Measurements from ENCODE around the gene HSPB7. TPM values are rescaled to one million over a fixed set of nuclear protein-coding genes. Genes with fewer than 3 reads are reported as not detected.

Gene HSPB7
- total RNA-seq, 1 experiment from 2014 or later = not detected

GRCh38 chr1:16048573-16049189, 30.8 kb upstream of the HSPB7 start:
- Histone ChIP-seq H3K23ac (ENCODE audit: insufficient read length, low read depth, low read length) (no peak overlapping the region), H3K14ac (ENCODE audit: insufficient read depth, low read length) (no peak overlapping the region), H3K27ac (ENCODE audit: insufficient read length, low read depth, low read length) (no peak overlapping the region), H3K56ac (ENCODE audit: insufficient read length, low read depth, low read length) (no peak overlapping the region), H3K9ac (ENCODE audit: extremely low read depth, insufficient read length, low read length) (no peak overlapping the region), H3K4me2 (ENCODE audit: insufficient read depth, insufficient read length, low read length) (peak overlapping the region; percentile 64), H2BK15ac (ENCODE audit: low read depth, low read length) (no peak overlapping the region), H2BK20ac (ENCODE audit: low read depth, low read length, poor library complexity, severe bottlenecking) (no peak overlapping the region), H2BK120ac (ENCODE audit: low read depth, low read length, poor library complexity, severe bottlenecking) (no peak overlapping the region), H3K79me2 (ENCODE audit: insufficient read depth, low read length) (no peaks in the 10 kb centered on the region), H4K8ac (replicated peaks; ENCODE audit: insufficient read length, low read depth, low read length) (no peak overlapping the region), H2BK12ac (ENCODE audit: insufficient read length, low read depth, low read length) (no peak overlapping the region), H4K5ac (ENCODE audit: insufficient read length, low read depth, low read length) (no peak overlapping the region), H3K27me3 (ENCODE audit: insufficient read depth, low read length) (no peaks in the 10 kb centered on the region), H4K20me1 (ENCODE audit: control insufficient read depth, insufficient read depth, insufficient read length) (no peaks in the 10 kb centered on the region), H3K9me3 (ENCODE audit: control insufficient read depth, low read depth, low read length) (no peaks in the 10 kb centered on the region), H2AFZ (ENCODE audit: low read length) (no peak overlapping the region), H3K18ac (ENCODE audit: insufficient read length, low read depth, low read length) (peak overlapping the region; percentile 51), H3K4me1 (ENCODE audit: insufficient read depth, low read length) (no peaks in the 10 kb centered on the region; the same call in 1 of the 2 replicates), H2BK5ac (ENCODE audit: insufficient read length, low read length) (no peak overlapping the region), H3K79me1 (ENCODE audit: insufficient read depth, low read depth, low read length, poor library complexity, severe bottlenecking) (no peaks in the 10 kb centered on the region), H3T11ph (ENCODE audit: low read length) (no peak overlapping the region), H2AK5ac (ENCODE audit: insufficient read length, low read length) (no peak overlapping the region), H4K91ac (ENCODE audit: insufficient read length, low read depth, low read length) (no peak overlapping the region), H3K4ac (ENCODE audit: low read depth, low read length) (no peak overlapping the region), H3K23me2 (ENCODE audit: insufficient read length, low read depth, low read length, poor library complexity, severe bottlenecking) (no peaks in the 10 kb centered on the region)
- DNase-seq = peak; percentile 96
- Mint-ChIP-seq H3K27me3 (ENCODE audit: low read depth) (peaks cover 20% of the 10 kb centered on the region), H3K4me1 (peaks cover 10 to 26% of the 10 kb centered on the region in 2 experiments), H3K9me3 (no peaks in the 10 kb centered on the region), H3K4me3 (peak overlapping the region; percentile 63 to 79), H3K27ac (peak overlapping the region in 1 of 3 experiments; percentile 59; a peak in 1 of 7 replicates), H3K36me3 (ENCODE audit: insufficient read depth in 1 of 3, low read depth in 3 of 3) (no peaks in the 10 kb centered on the region)
- peak; percentile 53; the same call in 2 of the 3 replicates for TF ChIP-seq CTCF (conservative IDR thresholded peaks at IDR 0.05)
- WGBS (ENCODE audit: extremely low coverage, insufficient read length, low lambda C conversion rate) = no CpG with 5 or more reads among the region's 25 CpGs
